Endothelial cell of umbilical vein (primary cell): ENCODE results near the gene TCERG1.

Source experiments
- EZH2 ChIP-seq: IDR thresholded peaks from 2 replicates; pipeline ENCODE4 v1.6.1; 2012; ENCODE audit warnings: borderline replicate concordance, low read depth, mild to moderate bottlenecking, moderate library complexity, low read length, inconsistent platforms; ENCODE audit not compliant: severe bottlenecking
- GATA2 ChIP-seq: IDR thresholded peaks from 2 replicates; pipeline ENCODE4 v1.7.0; 2011; ENCODE audit warnings: low read depth, mild to moderate bottlenecking, moderate library complexity, mixed read lengths, low read length; ENCODE audit not compliant: insufficient read length, insufficient read depth
- MYC ChIP-seq: IDR thresholded peaks from one replicate; pipeline ENCODE4 v1.6.1; 2011; ENCODE audit warnings: mild to moderate bottlenecking, low read depth, low read length
- POLR2A ChIP-seq: IDR thresholded peaks from 2 replicates; pipeline ENCODE4 v1.6.1; 2012; ENCODE audit warnings: low read depth, mild to moderate bottlenecking, control low read depth, low read length
- POLR2AphosphoS5 ChIP-seq: IDR thresholded peaks from 2 replicates; pipeline ENCODE4 v1.6.1; 2012; ENCODE audit warnings: low read depth, mild to moderate bottlenecking, control low read depth, low read length, moderate library complexity; ENCODE audit not compliant: insufficient read depth
- TF ChIP-seq, protein P1 (sequence below): IDR thresholded peaks from 2 replicates; pipeline ENCODE4 v1.6.1; 2011; ENCODE audit not compliant: insufficient read depth, insufficient read length
- TF ChIP-seq, protein P2 (sequence below), 2 donors: IDR thresholded peaks; 1 replicate in 1 of 2; 2 replicates in 1 of 2; pipeline ENCODE4 v1.5.1; 2011; ENCODE audit warnings: low read length in 2 of 2, mild to moderate bottlenecking in 2 of 2, moderate library complexity in 2 of 2, control low read depth in 1 of 2, inconsistent platforms in 1 of 2, low read depth in 1 of 2; ENCODE audit not compliant: insufficient read depth in 1 of 2; ENCODE audit errors: extremely low read depth in 1 of 2

DNA sequence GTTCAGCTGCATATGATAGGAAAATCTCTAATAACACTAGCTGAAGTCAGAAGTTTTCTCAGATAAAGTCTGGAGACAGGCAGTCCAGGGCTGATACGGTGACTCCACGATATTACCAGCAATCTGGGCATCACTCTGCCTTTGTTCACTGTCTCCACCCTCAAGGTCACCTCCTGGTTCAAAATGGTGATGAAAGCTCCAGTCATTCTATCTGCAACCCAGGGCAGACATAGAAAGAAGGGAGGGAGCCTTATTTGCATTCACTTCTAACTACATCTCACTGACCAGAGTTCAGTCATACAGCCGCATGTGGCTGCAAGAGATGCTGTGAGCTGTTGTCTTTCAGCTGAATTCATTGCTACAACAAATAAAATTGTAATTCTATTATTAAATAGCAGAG lies 91.3 kb downstream of the TCERG1 start:
- TF ChIP-seq, protein P1, sequence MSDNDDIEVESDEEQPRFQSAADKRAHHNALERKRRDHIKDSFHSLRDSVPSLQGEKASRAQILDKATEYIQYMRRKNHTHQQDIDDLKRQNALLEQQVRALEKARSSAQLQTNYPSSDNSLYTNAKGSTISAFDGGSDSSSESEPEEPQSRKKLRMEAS = no peak
- no peak for TF ChIP-seq EZH2
- no peak for TF ChIP-seq MYC
- TF ChIP-seq, protein P2, sequence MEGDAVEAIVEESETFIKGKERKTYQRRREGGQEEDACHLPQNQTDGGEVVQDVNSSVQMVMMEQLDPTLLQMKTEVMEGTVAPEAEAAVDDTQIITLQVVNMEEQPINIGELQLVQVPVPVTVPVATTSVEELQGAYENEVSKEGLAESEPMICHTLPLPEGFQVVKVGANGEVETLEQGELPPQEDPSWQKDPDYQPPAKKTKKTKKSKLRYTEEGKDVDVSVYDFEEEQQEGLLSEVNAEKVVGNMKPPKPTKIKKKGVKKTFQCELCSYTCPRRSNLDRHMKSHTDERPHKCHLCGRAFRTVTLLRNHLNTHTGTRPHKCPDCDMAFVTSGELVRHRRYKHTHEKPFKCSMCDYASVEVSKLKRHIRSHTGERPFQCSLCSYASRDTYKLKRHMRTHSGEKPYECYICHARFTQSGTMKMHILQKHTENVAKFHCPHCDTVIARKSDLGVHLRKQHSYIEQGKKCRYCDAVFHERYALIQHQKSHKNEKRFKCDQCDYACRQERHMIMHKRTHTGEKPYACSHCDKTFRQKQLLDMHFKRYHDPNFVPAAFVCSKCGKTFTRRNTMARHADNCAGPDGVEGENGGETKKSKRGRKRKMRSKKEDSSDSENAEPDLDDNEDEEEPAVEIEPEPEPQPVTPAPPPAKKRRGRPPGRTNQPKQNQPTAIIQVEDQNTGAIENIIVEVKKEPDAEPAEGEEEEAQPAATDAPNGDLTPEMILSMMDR (IDR thresholded peaks at IDR 0.05; ENCODE audit: extremely low read depth in 1 of 2, insufficient read depth in 1 of 2, low read depth in 1 of 2, low read length in 2 of 2) = no peak
- TF ChIP-seq POLR2A = no peak
- TF ChIP-seq POLR2AphosphoS5 = no peak
- no peak for TF ChIP-seq GATA2
